Neural crest cell (in vitro differentiated cells): ENCODE data around the gene SOAT2. TPM values are rescaled to one million over a fixed set of nuclear protein-coding genes. Genes with fewer than 3 reads are reported as not detected.

ENCODE experiments used
- DNase-seq: peaks from one replicate; pipeline ENCODE4 v3.0.0; 2021; ENCODE audit warnings: low read depth, mixed read lengths, low spot score
- H3K27ac Mint-ChIP-seq: one replicate; pipeline ENCODE4 v1.8.0; 2021; ENCODE audit warnings: mild to moderate bottlenecking, mixed read lengths; ENCODE audit not compliant: unreplicated experiment
- H3K27me3 Mint-ChIP-seq: 2 replicates; pipeline ENCODE4 v1.8.0; 2021; ENCODE audit warnings: low read depth, mild to moderate bottlenecking, mixed read lengths
- H3K36me3 Mint-ChIP-seq: 2 replicates; pipeline ENCODE4 v1.8.0; 2021; ENCODE audit warnings: low read depth, mild to moderate bottlenecking, mixed read lengths
- H3K4me1 Mint-ChIP-seq: 2 replicates; pipeline ENCODE4 v1.8.0; 2021; ENCODE audit warnings: mixed read lengths
- H3K4me3 Mint-ChIP-seq: one replicate; pipeline ENCODE4 v1.8.0; 2021; ENCODE audit warnings: mild to moderate bottlenecking, mixed read lengths
- H3K9me3 Mint-ChIP-seq: 2 replicates; pipeline ENCODE4 v1.8.0; 2021; ENCODE audit warnings: mixed read lengths
- CTCF ChIP-seq: fragments of 200-600 bp; sonication (generic); conservative IDR thresholded peaks from 2 replicates; pipeline ENCODE4 v1.5.0; 2021; ENCODE audit warnings: antibody characterized with exemption, mild to moderate bottlenecking
- total RNA-seq: library from RNA; stranded (reverse); gene quantifications from 2 replicates; pipeline ENCODE4 v1.2.1, GENCODE V29; 2021

SOAT2 gene
- total RNA-seq, 1 donor from 2014 or later, result not detected

GRCh38 chr12:53097564-53098353, 5.5 kb upstream of the SOAT2 start, which contains the start of gene IGFBP6:
TSS of gene IGFBP6 (plus strand) at chr12:53097667. CDS start at chr12:53097718, 51 bp downstream.
- H3K9me3 Mint-ChIP-seq, result no peaks in the 10 kb centered on the region
- peaks cover 62% of the 10 kb centered on the region for H3K27me3 Mint-ChIP-seq
- H3K4me1 Mint-ChIP-seq, result peaks cover 26% of the 10 kb centered on the region
- peak; percentile 29 for TF ChIP-seq CTCF
- DNase-seq, result peak; percentile 36
- no peak within 1 kb of the TSS for H3K27ac Mint-ChIP-seq
- no peaks in the 10 kb centered on the region for H3K36me3 Mint-ChIP-seq
- peak within 1 kb of the TSS; percentile 83 for H3K4me3 Mint-ChIP-seq

- H3K27ac Mint-ChIP-seq, result no peak overlapping the region
- H3K27me3 Mint-ChIP-seq, result peaks cover 59% of the 10 kb centered on the region
- H3K4me3 Mint-ChIP-seq, result peak overlapping the region; percentile 84
- peaks cover 26% of the 10 kb centered on the region for H3K4me1 Mint-ChIP-seq
- H3K36me3 Mint-ChIP-seq, result no peaks in the 10 kb centered on the region
- no peak for DNase-seq
- TF ChIP-seq CTCF, result no peak
- H3K9me3 Mint-ChIP-seq, result no peaks in the 10 kb centered on the region
These were observed 4.8 kb upstream of the SOAT2 start for GRCh38 chr12:53098354-53098981.

- DNase-seq, result peak; percentile 87
- Mint-ChIP-seq H3K4me1 (peaks cover 34% of the 10 kb centered on the region), H3K9me3 (no peaks in the 10 kb centered on the region), H3K36me3 (no peaks in the 10 kb centered on the region), H3K27me3 (peaks cover 53% of the 10 kb centered on the region), H3K4me3 (peak overlapping the region; percentile 84), H3K27ac (no peak overlapping the region)
- peak; percentile 99 for TF ChIP-seq CTCF
These were observed 4.0 kb upstream of the SOAT2 start for GRCh38 chr12:53099071-53099882.

GRCh38 chr12:53100466-53101151, 2.7 kb upstream of the SOAT2 start:
- H3K4me1 Mint-ChIP-seq, result peaks cover 43% of the 10 kb centered on the region
- no peak for DNase-seq
- peak overlapping the region; percentile 64 for H3K4me3 Mint-ChIP-seq
- no peaks in the 10 kb centered on the region for H3K36me3 Mint-ChIP-seq
- TF ChIP-seq CTCF, result no peak
- H3K9me3 Mint-ChIP-seq, result no peaks in the 10 kb centered on the region
- H3K27me3 Mint-ChIP-seq, result peaks cover 44% of the 10 kb centered on the region
- no peak overlapping the region for H3K27ac Mint-ChIP-seq

GRCh38 chr12:53101266-53101665, 2.0 kb upstream of the SOAT2 start:
- no peaks in the 10 kb centered on the region for H3K9me3 Mint-ChIP-seq
- H3K4me3 Mint-ChIP-seq, result no peak overlapping the region
- H3K27ac Mint-ChIP-seq, result peak overlapping the region; percentile 87
- peaks cover 39% of the 10 kb centered on the region for H3K27me3 Mint-ChIP-seq
- TF ChIP-seq CTCF, result no peak
- no peak for DNase-seq
- no peaks in the 10 kb centered on the region for H3K36me3 Mint-ChIP-seq
- H3K4me1 Mint-ChIP-seq, result peaks cover 43% of the 10 kb centered on the region
